HG02938 (cell line): ENCODE data around the gene KIRREL3.
A peak's percentile ranks its signal among the peaks of the same experiment; 100 is the strongest.

ENCODE experiments used
- ATAC-seq: cut with Tn5 transposase; IDR thresholded peaks from one replicate; pipeline ENCODE4 v1.9.1; 2021; ENCODE audit warnings: mild to moderate bottlenecking, moderate library complexity; ENCODE audit not compliant: unreplicated experiment

The KIRREL3 gene

GRCh38 chr11:126997641-126998040 lies 2.9 kb downstream of the KIRREL3 start:
- no peak for ATAC-seq

DNA sequence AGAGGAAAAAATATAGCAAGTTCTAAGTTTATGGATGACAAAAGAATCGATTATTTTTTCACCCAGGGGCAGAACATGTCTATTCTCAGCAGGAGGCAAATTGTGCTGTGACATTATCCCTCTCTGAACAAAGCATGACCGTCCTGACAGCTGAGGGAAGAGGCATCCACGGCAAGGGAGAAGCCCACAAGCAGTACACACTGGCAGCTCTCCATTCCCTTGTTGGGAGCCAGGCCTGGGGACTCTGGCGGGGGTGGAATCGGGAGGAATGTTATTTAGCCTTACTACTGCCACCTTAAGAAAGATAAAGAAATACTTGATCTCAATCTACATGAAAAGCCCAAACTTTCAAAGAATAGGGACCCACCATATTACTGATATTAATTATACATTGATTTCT lies 3.4 kb downstream of the KIRREL3 start:
- ATAC-seq: no peak

DNA sequence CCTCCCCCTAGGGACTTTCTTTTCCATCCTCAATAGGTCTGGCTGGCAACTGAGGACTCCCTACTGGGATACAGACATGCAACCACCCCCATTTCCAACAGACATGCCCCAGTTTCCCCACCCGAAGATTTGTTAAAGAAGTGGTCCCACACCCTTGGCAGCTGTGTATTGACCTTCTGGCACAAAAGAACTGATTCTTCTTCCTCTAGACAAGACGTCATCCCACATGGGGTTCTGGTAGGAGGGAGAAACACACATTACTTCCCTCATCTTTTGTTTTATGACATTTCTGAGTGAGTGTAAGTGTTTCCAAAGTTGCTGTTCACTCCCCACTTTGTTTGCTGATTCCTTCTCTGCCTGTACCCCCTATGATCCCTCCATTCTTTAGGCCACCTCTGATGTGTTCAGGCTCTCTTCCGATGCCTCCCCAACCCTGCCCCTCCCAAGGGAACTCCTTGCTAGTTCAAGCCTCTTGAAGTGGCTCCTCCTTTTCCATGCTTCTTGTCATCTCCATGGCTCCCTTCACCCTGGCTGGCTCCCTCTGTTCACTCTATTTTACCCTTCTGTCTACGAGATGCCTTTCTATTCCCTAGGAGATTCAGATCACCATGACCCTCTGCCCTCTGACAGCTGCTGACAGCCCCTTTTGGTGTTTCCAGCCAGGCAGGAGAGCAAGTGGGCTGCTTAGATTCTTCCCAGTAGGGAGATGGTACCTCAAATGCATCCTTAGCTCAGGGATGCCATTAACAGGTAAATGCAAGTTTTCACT lies 4.3 kb downstream of the KIRREL3 start:
- ATAC-seq: no peak

DNA sequence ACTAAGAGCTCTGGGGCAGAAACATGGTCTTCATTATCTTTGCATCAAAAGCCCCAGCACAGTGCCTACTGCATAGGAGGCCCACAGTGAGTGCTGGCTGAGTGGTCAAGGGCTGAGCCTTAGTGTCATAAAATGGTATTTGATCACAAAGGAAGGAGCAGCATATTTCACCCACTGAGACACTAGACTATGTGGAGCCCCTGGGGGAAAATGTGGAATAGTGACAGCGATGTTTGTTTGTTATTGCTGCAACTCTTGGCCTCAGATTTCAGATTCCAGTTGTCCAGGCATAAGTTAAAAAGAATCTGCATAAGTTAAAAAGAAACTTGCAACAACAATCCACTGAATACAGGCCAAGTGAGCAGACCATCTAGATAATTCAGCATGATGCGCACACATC lies 7.0 kb downstream of the KIRREL3 start:
- ATAC-seq: no peak

GRCh38 chr11:126992804-126993111 lies 7.8 kb downstream of the KIRREL3 start:
- ATAC-seq: no peak

GRCh38 chr11:126992065-126992803 lies 8.3 kb downstream of the KIRREL3 start:
- ATAC-seq: no peak

DNA sequence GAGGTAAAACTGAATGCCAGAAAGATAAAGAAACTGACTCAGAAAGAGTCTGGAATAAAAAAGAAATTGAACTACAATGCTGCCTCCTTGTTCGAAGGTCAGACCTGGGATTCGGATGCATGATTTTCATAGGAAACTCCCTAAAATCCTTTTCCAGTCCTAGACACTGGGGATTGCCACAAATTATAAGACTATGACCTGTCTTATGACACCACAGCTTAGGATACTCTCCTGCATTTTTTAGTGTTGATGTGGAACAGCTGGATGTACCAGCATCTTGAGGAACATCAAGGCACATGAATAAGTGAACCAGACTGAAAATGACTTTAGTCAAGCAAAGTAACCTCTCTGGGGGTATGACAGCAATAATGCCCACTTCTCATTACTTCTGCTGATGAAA lies 9.0 kb downstream of the KIRREL3 start:
- ATAC-seq: no peak

GRCh38 chr11:126990716-126991480 lies 9.7 kb downstream of the KIRREL3 start:
- ATAC-seq: no peak

DNA sequence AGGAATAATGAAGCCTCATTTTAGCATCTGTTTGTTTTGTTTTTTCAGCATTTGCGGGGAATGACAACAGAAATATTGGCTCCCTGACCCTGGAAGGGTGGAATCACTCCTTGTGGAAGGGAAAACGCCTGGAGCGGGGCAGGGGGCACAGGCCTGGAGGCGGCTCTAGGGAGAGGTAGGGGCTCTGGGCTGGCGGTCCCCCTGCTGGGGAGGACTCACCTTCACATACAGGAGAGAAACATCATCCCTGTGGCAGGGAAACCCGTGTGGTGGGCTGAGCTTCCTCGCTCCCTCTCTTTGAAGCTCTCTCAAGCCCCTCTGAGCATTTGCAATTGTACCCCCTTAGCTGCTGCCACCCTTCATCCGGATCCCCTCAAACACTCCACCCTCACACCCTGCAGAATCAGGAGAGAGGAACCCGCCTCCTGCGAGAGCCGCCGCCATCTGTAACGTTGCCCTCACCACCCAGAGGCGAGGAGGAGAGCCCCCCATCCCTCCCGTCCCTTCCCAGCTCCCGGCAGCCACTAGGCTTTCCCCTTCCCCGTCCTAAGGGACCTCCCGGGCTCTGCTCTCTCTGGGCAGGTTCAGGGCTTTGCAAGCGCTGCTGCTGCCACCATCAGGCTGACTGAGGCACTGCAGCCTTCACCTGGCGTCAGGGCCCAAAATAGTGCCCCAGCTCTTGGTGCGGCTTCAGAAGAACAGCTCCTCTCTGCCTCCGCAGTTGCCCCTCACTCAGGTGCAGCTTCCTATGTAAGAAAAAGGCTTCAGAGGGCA lies 10.4 kb downstream of the KIRREL3 start:
- peak; percentile 78 for ATAC-seq

- no peak for ATAC-seq
Measured at GRCh38 chr11:126988655-126989054, 11.9 kb downstream of the KIRREL3 start.

DNA sequence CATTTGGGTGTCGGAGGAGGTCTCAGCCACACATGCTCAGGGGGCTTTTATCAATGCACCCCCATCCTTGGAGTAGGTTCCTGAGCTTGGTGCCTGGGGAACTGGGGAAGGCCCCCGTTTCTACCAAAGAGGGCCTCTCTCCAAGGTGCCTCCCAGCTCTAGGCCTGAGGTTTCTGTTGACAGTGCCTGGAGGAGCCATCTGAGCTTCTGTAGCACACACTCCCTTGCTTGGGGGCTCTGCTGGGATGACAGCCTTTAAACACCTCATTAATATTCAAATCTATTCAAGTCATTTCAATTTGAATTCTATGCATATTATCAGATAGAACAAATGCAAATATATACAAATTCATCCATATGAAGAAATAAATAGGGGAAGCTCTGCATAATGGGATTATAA lies 18.9 kb downstream of the KIRREL3 start:
- ATAC-seq: no peak

DNA sequence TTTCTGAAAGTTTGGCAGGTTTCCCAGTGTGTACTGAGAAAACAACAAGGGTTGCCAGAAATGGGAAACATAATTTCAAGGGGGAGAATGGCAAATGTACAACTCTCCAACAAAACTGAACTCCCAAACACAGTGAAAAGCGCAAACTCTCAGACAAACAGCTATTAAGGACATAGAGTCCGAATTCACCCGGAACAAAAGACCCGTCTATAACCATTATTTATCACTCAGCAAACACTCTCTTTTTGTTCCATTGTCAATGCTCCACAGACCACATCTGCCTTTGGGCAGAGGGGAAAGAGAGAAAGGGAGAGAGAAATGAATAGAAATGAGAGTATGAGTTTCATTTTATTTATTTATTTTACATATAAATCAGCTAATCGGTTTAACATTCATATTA lies 21.7 kb downstream of the KIRREL3 start:
- no peak for ATAC-seq

DNA sequence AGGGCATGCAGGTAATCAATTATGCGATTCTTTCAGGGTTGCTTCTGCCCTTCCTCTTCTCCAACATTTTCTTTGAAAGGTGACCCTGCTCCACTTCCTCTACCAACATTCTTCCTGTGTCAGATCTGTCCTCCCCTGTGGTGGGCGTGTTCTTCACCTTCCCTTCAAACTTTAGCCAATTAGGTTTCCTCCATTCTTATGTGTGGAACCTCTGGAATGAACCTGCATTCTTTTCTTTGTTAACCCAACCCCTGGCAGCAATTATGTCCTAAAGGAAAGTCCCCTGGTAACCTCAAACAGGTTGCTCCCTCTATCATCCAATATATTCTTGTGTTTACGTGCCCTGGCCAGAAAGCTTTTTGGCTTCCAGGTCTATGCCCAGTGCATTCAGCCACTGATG lies 22.4 kb downstream of the KIRREL3 start:
- ATAC-seq: no peak

- no peak for ATAC-seq
Measured at GRCh38 chr11:126973051-126973450, 27.5 kb downstream of the KIRREL3 start.

GRCh38 chr11:126971305-126971704 lies 29.3 kb downstream of the KIRREL3 start:
- no peak for ATAC-seq

- ATAC-seq: no peak
Measured at GRCh38 chr11:126969865-126970479, 30.6 kb downstream of the KIRREL3 start.

GRCh38 chr11:126968915-126969314 lies 31.7 kb downstream of the KIRREL3 start:
- ATAC-seq: no peak

- no peak for ATAC-seq
Measured at GRCh38 chr11:126965331-126965730, 35.2 kb downstream of the KIRREL3 start.

DNA sequence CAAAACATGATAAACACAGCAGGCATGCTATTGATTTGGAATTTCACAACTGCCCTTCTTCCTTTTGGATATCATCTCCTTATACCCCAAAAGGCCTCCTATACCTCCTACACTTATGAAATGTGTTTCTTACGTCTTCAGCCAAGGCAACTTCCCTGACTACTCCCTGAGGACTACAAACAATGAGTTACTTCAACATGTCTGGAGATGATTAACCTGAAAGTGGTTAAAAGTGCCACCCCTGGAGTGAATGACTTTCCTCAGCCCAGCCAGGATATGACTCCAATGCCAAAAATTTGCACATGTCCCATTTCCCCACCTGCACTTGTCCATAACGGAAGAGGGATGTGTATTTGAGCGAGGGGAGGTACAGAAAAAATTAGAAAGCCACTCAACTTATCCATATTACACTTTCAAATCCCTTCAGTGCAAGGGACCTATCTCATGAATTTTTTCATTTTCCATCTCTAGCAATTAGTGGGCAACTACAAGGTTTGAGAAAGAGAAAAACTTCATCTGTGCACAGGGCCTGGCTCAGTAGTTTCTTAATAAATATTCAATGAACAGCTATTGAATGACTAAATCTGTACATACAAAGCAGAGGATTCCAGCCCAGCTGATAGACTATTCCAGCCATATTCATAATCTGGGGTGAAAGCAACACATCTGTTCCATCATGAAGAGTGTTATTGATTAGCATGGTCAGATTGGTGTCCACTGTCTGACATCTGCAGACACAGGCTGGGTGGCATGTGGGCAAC lies 36.8 kb downstream of the KIRREL3 start:
- ATAC-seq: no peak

DNA sequence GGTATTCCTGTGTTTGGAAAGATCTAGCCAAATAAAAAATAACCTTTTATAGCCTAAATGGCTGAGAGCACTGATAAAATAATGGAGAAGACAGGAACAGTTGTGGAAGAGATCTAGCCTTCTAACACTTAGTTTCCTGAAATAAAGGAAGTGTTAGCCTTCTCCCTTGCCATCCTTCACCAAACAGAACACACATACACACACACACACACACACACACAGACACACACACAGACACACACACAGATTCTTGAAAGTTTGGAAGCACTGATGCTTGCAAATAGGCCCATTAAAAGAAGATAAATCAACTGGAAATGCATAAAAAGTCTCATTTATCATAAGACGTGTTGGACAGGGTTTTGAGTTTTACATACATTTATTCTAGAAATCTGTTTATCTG lies 37.5 kb downstream of the KIRREL3 start:
- ATAC-seq: no peak
